Upper lobe of right lung (tissue), 1 donor: Measurements from ENCODE around the gene ZSCAN5B. TPM values are rescaled to one million over a fixed set of nuclear protein-coding genes. Genes with fewer than 3 reads are reported as not detected.

ENCODE experiments used
- ATAC-seq: fragments of 200-7000 bp; cut with Tn5 transposase; one replicate; pipeline ENCODE4 v1.9.1; 2020; ENCODE audit warnings: mild to moderate bottlenecking, moderate library complexity
- DNase-seq: peaks from one replicate; pipeline ENCODE4 v3.0.0-alpha.2; 2020
- H3K27ac ChIP-seq: fragments of 200-600 bp; one replicate; pipeline ENCODE4 v1.8.0; 2022
- H3K27me3 ChIP-seq: fragments of 200-600 bp; one replicate; pipeline ENCODE4 v1.8.0; 2022; ENCODE audit warnings: mild to moderate bottlenecking
- H3K36me3 ChIP-seq: fragments of 200-600 bp; one replicate; pipeline ENCODE4 v1.8.0; 2022
- H3K4me1 ChIP-seq: fragments of 200-600 bp; one replicate; pipeline ENCODE4 v1.8.0; 2022
- H3K4me3 ChIP-seq: fragments of 200-600 bp; one replicate; pipeline ENCODE4 v1.8.0; 2022; ENCODE audit warnings: mild to moderate bottlenecking
- H3K9me3 ChIP-seq: fragments of 200-600 bp; one replicate; pipeline ENCODE4 v1.8.0; 2022
- intact Hi-C: fragments of 100-400 bp; cut with DNase I; formaldehyde crosslinking; loops from one replicate; pipeline ENCODE4 v1.11.0; 2022
- total RNA-seq: library from RNA; stranded (reverse); fragmentation: NEBNext Ultra II Directional; extraction: Animal tissue kit (Norgen Biotek cat#: 25700); gene quantifications from one replicate; pipeline ENCODE4 v1.2.1, GENCODE V29; 2021
- TF ChIP-seq, protein P1 (sequence below): fragments of 200-600 bp; IDR thresholded peaks from one replicate; pipeline ENCODE4 v1.8.0; 2022; ENCODE audit warnings: antibody characterized with exemption
- donor health status: DM: no; HTN: yes; CAD: no; lungs with severe emphysema.

Gene ZSCAN5B
- total RNA-seq, 1 donor from 2014 or later, result 0.20 TPM

- H3K9me3 ChIP-seq, result no peaks in the 10 kb centered on the region
- no peaks in the 10 kb centered on the region for H3K27me3 ChIP-seq
- peak overlapping the region; percentile 94 for H3K27ac ChIP-seq
- DNase-seq, result no peak
- H3K36me3 ChIP-seq, result no peaks in the 10 kb centered on the region
- TF ChIP-seq, protein P1, sequence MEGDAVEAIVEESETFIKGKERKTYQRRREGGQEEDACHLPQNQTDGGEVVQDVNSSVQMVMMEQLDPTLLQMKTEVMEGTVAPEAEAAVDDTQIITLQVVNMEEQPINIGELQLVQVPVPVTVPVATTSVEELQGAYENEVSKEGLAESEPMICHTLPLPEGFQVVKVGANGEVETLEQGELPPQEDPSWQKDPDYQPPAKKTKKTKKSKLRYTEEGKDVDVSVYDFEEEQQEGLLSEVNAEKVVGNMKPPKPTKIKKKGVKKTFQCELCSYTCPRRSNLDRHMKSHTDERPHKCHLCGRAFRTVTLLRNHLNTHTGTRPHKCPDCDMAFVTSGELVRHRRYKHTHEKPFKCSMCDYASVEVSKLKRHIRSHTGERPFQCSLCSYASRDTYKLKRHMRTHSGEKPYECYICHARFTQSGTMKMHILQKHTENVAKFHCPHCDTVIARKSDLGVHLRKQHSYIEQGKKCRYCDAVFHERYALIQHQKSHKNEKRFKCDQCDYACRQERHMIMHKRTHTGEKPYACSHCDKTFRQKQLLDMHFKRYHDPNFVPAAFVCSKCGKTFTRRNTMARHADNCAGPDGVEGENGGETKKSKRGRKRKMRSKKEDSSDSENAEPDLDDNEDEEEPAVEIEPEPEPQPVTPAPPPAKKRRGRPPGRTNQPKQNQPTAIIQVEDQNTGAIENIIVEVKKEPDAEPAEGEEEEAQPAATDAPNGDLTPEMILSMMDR, result no peak
- ATAC-seq, result no peak
- peak overlapping the region; percentile 62 for H3K4me3 ChIP-seq
- peaks cover 26% of the 10 kb centered on the region for H3K4me1 ChIP-seq
- intact Hi-C loops, result no loop called here
These were observed 57.6 kb downstream of the ZSCAN5B start for GRCh38 chr19:56139847-56140582.

Other genes starting within 250 kb of the ZSCAN5B start
- not detected for gene NLRP8, start 250.0 kb downstream of the ZSCAN5B start, total RNA-seq
- not detected for gene NLRP5, start 211.0 kb downstream of the ZSCAN5B start, total RNA-seq
- 40.7 TPM for gene ZNF787, start 76.5 kb downstream of the ZSCAN5B start, total RNA-seq
- 37.3 TPM for gene ZNF444, start 56.5 kb downstream of the ZSCAN5B start, total RNA-seq
- not detected for gene GALP, start 21.8 kb downstream of the ZSCAN5B start, total RNA-seq
- gene ZSCAN5C, start 4.5 kb upstream of the ZSCAN5B start, total RNA-seq, result not detected
- gene EDDM13, start 75.0 kb upstream of the ZSCAN5B start, total RNA-seq, result 1.1 TPM
- 14.8 TPM for gene ZSCAN5A, start 117.1 kb upstream of the ZSCAN5B start, total RNA-seq
- 4.2 TPM for gene ZNF582, start 195.8 kb upstream of the ZSCAN5B start, total RNA-seq
- gene ZNF583, start 206.5 kb upstream of the ZSCAN5B start, total RNA-seq, result 9.3 TPM